Breast epithelium (tissue), 3 donors: Measurements from ENCODE around the gene HNF4A.

Source experiments
- CTCF ChIP-seq, 3 donors: fragments of 450-650 bp; IDR thresholded peaks; one replicate each; pipeline ENCODE4 v1.5.1; 2016 to 2017; ENCODE audit warnings: antibody characterized with exemption in 3 of 3, mild to moderate bottlenecking in 3 of 3, moderate library complexity in 3 of 3
- POLR2A ChIP-seq: fragments of 450-650 bp; IDR thresholded peaks from one replicate; pipeline ENCODE4 v1.6.1; 2016; ENCODE audit warnings: antibody characterized with exemption, mild to moderate bottlenecking, moderate library complexity
- POLR2AphosphoS5 ChIP-seq, 3 donors: sonication (generic); formaldehyde crosslinking; IDR thresholded peaks; one replicate each; pipeline ENCODE4 v1.6.1; 2017; ENCODE audit warnings: antibody characterized with exemption in 3 of 3

GRCh38 chr20:44438782-44439181 is 83.3 kb downstream of the HNF4A start:
- TF ChIP-seq POLR2A (no peak), CTCF (IDR thresholded peaks at IDR 0.05) (no peak), POLR2AphosphoS5 (IDR thresholded peaks at IDR 0.05) (no peak)
